NCI-H345 treated with DMSO at 0.1 percent for 48 hours (cell line): ENCODE measurements around the gene ATXN7L1.
"Not testable (repeated sequence)": the region's sequence is repeated elsewhere in the genome, so short reads cannot be mapped to it uniquely, and the experiment has no call there.

Experiments used
- DNase-seq: peaks from one replicate; lab custom pipeline; 2025; ENCODE audit not compliant: unreplicated experiment; lab: John Stamatoyannopoulos, UW

Gene ATXN7L1

GRCh38 chr7:105708763-105709080 lies 167.7 kb downstream of the ATXN7L1 start:
- no peak for DNase-seq

GRCh38 chr7:105707967-105708762 lies 168.2 kb downstream of the ATXN7L1 start:
- no peak for DNase-seq

GRCh38 chr7:105707381-105707780 lies 169.0 kb downstream of the ATXN7L1 start:
- no peak for DNase-seq

GRCh38 chr7:105705427-105705826 lies 171.0 kb downstream of the ATXN7L1 start:
- no peak for DNase-seq

GRCh38 chr7:105703207-105703930 lies 173.0 kb downstream of the ATXN7L1 start:
- no peak for DNase-seq

GRCh38 chr7:105699568-105700236 lies 176.7 kb downstream of the ATXN7L1 start:
- no peak for DNase-seq

GRCh38 chr7:105698531-105698930 lies 177.9 kb downstream of the ATXN7L1 start:
- DNase-seq: no peak

GRCh38 chr7:105697753-105698152 lies 178.6 kb downstream of the ATXN7L1 start:
- no peak for DNase-seq

GRCh38 chr7:105697169-105697568 lies 179.2 kb downstream of the ATXN7L1 start:
- DNase-seq: not testable (repeated sequence)

- no peak for DNase-seq
Observed at GRCh38 chr7:105693576-105693975, 182.8 kb downstream of the ATXN7L1 start.

GRCh38 chr7:105691680-105692564 lies 184.5 kb downstream of the ATXN7L1 start:
- DNase-seq: no peak

- no peak for DNase-seq
Observed at GRCh38 chr7:105691082-105691679, 185.2 kb downstream of the ATXN7L1 start.

- DNase-seq: no peak
Observed at GRCh38 chr7:105690325-105690945, 186.0 kb downstream of the ATXN7L1 start.

GRCh38 chr7:105689067-105689819 lies 187.2 kb downstream of the ATXN7L1 start:
- no peak for DNase-seq

- no peak for DNase-seq
Observed at GRCh38 chr7:105688617-105689016, 187.8 kb downstream of the ATXN7L1 start.

- DNase-seq: no peak
Observed at GRCh38 chr7:105685161-105685560, 191.2 kb downstream of the ATXN7L1 start.

- DNase-seq: peak; percentile 88
Observed at GRCh38 chr7:105682341-105683060, 193.9 kb downstream of the ATXN7L1 start.

- DNase-seq: no peak
Observed at GRCh38 chr7:105680505-105681187, 195.8 kb downstream of the ATXN7L1 start.
